Chondrocyte (in vitro differentiated cells): ENCODE data around the gene PSMB5. TPM values are rescaled to one million over a fixed set of nuclear protein-coding genes. Genes with fewer than 3 reads are reported as not detected.
A peak's percentile ranks its signal among the peaks of the same experiment; 100 is the strongest.

Experiments used
- DNase-seq: peaks from one replicate; pipeline ENCODE4 v3.0.0; 2021; ENCODE audit warnings: mixed read lengths, low spot score
- H3K27ac Mint-ChIP-seq: one replicate; pipeline ENCODE4 v1.8.0; 2021; ENCODE audit warnings: mild to moderate bottlenecking, moderate library complexity, mixed read lengths; ENCODE audit not compliant: unreplicated experiment
- H3K27me3 Mint-ChIP-seq: 2 replicates; pipeline ENCODE4 v1.8.0; 2021; ENCODE audit warnings: low read depth, mixed read lengths
- H3K36me3 Mint-ChIP-seq: 2 replicates; pipeline ENCODE4 v1.8.0; 2021; ENCODE audit warnings: low read depth, mixed read lengths
- H3K4me1 Mint-ChIP-seq: 2 replicates; pipeline ENCODE4 v1.8.0; 2021; ENCODE audit warnings: low read depth, mild to moderate bottlenecking, mixed read lengths
- H3K4me3 Mint-ChIP-seq: one replicate; pipeline ENCODE4 v1.8.0; 2021; ENCODE audit warnings: mild to moderate bottlenecking, moderate library complexity, mixed read lengths; ENCODE audit not compliant: unreplicated experiment
- H3K9me3 Mint-ChIP-seq: 2 replicates; pipeline ENCODE4 v1.8.0; 2021; ENCODE audit warnings: low read depth, mixed read lengths
- CTCF ChIP-seq: fragments of 200-600 bp; sonication (generic); IDR thresholded peaks from 2 replicates; pipeline ENCODE4 v1.5.0; 2021; ENCODE audit warnings: antibody characterized with exemption, mild to moderate bottlenecking, moderate library complexity
- total RNA-seq: library from RNA; stranded (reverse); gene quantifications from 3 replicates; pipeline ENCODE4 v1.2.1, GENCODE V29; 2021

The PSMB5 gene
- total RNA-seq, 1 donor from 2014 or later, result 172 TPM

- Mint-ChIP-seq H3K9me3 (no peaks in the 10 kb centered on the region), H3K4me3 (peak within 1 kb of the TSS; percentile 79), H3K4me1 (peaks cover 31% of the 10 kb centered on the region), H3K27me3 (no peaks in the 10 kb centered on the region), H3K36me3 (peaks cover 15% of the 10 kb centered on the region), H3K27ac (peak within 1 kb of the TSS; percentile 86)
- TF ChIP-seq CTCF, result no peak
- no peak for DNase-seq
These were observed 22.5 kb upstream of the PSMB5 start, which contains the start of gene CDH24 for GRCh38 chr14:23056956-23057756. CDH24 (minus strand) TSS chr14:23057520; CDS start chr14:23055733, 1,787 bp downstream.

- H3K9me3 Mint-ChIP-seq, result no peaks in the 10 kb centered on the region
- H3K27ac Mint-ChIP-seq, result peak overlapping the region; percentile 83
- H3K4me1 Mint-ChIP-seq, result peaks cover 23% of the 10 kb centered on the region
- peak; percentile 85 for TF ChIP-seq CTCF
- no peaks in the 10 kb centered on the region for H3K27me3 Mint-ChIP-seq
- DNase-seq, result no peak
- H3K36me3 Mint-ChIP-seq, result peaks cover 12% of the 10 kb centered on the region
- peak overlapping the region; percentile 73 for H3K4me3 Mint-ChIP-seq
These were observed 21.6 kb upstream of the PSMB5 start for GRCh38 chr14:23056145-23056955.

GRCh38 chr14:23055621-23056144 lies 21.0 kb upstream of the PSMB5 start:
- Mint-ChIP-seq H3K9me3 (no peaks in the 10 kb centered on the region), H3K27me3 (no peaks in the 10 kb centered on the region), H3K4me3 (no peak overlapping the region), H3K27ac (no peak overlapping the region), H3K4me1 (peaks cover 23% of the 10 kb centered on the region), H3K36me3 (peaks cover 6% of the 10 kb centered on the region)
- TF ChIP-seq CTCF, result no peak
- DNase-seq, result no peak

GRCh38 chr14:23055147-23055550 lies 20.4 kb upstream of the PSMB5 start:
- Mint-ChIP-seq H3K4me1 (peaks cover 23% of the 10 kb centered on the region), H3K36me3 (peaks cover 6% of the 10 kb centered on the region), H3K4me3 (no peak overlapping the region), H3K27me3 (no peaks in the 10 kb centered on the region), H3K27ac (no peak overlapping the region), H3K9me3 (no peaks in the 10 kb centered on the region)
- TF ChIP-seq CTCF, result no peak
- no peak for DNase-seq
